ENCODE data around the gene C8G.

The C8G gene

DNA sequence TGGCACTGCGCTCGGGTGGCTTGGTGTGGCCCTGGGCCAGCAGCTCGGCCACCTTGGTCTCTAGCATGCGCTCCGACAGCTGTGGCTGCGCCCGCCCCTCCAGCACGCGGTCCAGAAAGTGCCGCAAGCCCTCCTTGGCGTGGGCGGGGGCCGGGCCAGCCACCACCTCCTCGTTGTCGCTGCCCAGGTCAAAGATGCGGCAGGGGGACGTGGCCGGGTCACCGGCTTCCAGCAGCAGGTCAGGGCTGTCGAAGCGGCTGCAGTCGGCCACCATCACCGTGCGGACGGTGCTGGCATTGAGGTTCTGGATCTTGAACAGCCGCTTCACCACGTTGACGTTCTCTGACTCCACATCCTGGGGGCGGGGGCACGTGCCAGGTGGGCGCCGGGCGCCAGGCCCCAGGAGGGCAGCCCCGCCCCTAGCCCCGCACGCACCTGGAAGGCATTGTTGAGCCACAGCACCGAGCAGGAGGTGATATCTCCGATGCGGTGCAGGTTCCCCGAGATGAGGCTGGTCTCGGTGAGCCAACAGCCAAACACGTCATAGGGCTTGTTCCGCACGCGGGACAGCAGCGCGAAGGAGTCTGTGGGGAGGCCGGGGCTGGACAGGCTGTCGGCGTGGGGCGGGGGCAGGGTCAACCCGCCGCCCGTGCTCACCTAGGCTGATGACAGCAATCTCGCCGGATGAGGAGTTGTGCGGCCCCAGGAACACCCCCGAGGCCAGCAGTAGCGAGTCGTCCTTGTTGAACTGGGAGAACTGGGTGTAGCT is 2.7 kb upstream of the C8G start:
- TF ChIP-seq CTCF (IDR thresholded peaks at IDR 0.05; ENCODE audit: insufficient read depth, missing control alignments): no peak

DNA sequence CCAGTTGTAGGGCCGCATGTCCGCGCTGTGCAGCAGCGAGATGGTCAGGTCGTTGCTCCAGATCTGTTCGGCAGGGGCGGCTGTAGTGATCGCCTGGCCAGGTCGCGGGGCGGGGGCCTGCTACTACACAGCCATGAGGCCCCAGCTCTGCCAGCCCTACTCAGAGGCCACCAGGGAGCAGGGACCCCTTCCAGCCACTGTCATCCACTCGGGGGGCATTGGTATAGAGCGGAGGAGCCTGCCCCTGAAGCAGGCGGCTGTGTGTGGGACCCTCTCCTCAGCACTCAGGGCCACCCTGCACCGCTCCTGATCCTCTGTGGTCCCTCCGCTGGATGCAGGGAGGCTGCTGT is 2.2 kb upstream of the C8G start:
- DNase-seq (ENCODE audit: insufficient read length, low spot score): no peak
- TF ChIP-seq CTCF (IDR thresholded peaks at IDR 0.05; ENCODE audit: insufficient read depth, missing control alignments): no peak
- no peak for FAIRE-seq

More for the DNA sequence above, 2.7 kb upstream of the C8G start:
- DNase-seq (ENCODE audit: insufficient read length, low spot score): no peak
- FAIRE-seq: no peak

DNA sequence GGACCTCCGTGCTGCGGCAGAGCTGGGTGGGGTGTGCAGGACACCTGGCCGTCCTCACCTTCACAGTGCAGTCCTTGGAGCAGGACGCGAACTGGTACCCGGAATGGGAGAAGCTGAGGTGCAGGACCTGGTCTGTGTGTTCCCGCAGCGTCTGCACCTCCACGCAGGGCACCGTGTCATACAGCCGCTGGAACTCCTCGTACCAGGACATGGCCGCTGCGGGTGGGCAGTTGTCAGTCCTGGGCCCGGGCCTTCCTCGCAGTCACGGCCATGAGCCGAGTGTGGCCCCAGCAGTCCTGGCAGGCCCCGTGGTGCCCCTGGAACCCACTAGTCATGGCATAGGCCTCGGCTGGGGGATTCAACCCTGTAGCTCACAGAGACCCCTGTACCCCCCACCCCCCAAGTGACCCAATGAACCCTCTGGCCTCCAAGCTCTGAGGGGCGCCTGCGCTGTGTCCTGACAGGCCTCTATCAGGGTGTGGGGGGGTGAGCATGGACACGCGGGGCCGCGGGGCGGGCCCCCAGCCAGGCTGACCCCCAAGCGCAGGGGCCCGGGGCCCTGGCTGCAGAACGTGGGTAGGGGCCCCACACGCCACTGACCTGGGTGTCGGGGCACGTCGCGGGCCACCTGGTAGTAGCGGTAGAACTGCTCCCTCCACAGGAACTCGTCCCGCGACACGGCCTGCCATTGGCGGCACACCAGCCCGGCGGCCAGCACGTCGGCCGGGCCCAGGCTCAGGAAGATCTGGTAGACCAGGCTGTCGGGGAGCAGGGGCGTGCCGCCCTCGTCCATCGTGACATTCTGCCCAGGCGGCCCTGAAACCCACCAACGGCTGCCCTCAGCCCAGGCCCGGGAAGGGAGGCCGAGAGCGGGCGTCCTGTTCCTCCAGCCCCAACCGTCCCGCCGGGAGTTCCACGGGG is 1.5 kb upstream of the C8G start:
- FAIRE-seq: no peak
- no peak for TF ChIP-seq CTCF (IDR thresholded peaks at IDR 0.05; ENCODE audit: insufficient read depth, missing control alignments)
- no peak for DNase-seq (ENCODE audit: insufficient read length, low spot score)

GRCh38 chr9:136944212-136944518 is 878 bp upstream of the C8G start:
- FAIRE-seq: no peak
- TF ChIP-seq CTCF (IDR thresholded peaks at IDR 0.05; ENCODE audit: insufficient read depth, missing control alignments): no peak
- DNase-seq (ENCODE audit: insufficient read length, low spot score): no peak

DNA sequence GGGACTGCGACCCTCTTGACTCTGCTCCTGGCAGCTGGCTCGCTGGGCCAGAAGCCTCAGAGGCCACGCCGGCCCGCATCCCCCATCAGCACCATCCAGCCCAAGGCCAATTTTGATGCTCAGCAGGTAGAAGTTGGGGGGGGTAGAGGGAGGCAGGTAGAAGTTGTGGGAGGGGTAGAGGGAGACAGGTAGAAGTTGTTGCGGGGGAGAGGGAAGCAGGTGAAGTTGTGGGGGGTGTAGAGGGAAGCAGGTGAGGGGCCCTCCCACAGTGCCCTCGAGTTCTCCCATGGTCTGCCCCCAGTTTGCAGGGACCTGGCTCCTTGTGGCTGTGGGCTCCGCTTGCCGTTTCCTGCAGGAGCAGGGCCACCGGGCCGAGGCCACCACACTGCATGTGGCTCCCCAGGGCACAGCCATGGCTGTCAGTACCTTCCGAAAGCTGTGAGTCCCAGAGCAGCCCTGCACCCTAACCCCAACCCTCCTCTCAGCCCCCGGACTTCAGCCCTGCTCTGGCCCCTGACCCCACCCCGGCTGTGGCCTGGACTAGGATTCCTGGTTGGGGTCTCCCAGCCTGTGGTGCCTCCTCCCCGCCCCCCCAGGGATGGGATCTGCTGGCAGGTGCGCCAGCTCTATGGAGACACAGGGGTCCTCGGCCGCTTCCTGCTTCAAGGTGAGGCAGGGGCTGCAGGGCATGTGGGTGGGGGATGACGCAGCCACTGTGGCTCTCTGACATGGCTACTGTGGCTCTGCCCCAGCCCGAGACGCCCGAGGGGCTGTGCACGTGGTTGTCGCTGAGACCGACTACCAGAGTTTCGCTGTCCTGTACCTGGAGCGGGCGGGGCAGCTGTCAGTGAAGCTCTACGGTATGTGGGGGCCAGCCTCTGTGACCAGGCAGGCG is 537 bp downstream of the C8G start:
- FAIRE-seq (no peak), DNase-seq (ENCODE audit: insufficient read length, low spot score) (no peak)
- TF ChIP-seq CTCF (IDR thresholded peaks at IDR 0.05; ENCODE audit: insufficient read depth, missing control alignments): no peak

DNA sequence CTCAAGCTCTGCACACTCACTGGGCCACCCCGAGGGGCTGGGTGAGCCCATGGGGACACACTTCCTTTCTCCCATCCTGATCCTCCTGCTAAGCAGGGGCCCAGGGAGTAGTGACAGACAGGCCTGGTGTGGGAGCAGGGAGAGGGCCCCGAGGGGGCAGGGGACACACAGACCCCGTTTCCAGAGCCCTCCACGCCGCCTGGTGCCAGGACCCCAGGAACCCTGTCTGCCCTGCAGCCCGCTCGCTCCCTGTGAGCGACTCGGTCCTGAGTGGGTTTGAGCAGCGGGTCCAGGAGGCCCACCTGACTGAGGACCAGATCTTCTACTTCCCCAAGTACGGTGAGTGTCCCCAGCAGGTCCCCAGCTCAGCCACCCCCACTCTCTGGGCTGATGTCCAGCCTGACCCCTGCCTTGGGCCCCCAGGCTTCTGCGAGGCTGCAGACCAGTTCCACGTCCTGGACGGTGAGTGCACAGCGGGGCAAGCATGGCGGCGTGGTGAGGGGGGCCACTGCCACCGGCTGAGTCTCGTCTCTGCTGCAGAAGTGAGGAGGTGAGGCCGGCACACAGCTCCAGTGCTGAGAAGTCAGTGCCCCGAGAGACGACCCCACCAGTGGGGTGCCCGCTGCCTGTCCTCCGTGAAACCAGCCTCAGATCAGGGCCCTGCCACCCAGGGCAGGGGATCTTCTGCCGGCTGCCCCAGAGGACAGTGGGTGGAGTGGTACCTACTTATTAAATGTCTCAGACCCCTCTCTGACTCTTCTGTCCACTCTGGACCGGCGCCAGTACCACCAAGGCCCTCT is 1.4 kb downstream of the C8G start:
- no peak for TF ChIP-seq CTCF (IDR thresholded peaks at IDR 0.05; ENCODE audit: insufficient read depth, missing control alignments)
- FAIRE-seq (no peak), DNase-seq (ENCODE audit: insufficient read length, low spot score) (no peak)

Measured in D721Med (cell line).